ENCODE measurements around the gene PRKACA.

Gene PRKACA

DNA sequence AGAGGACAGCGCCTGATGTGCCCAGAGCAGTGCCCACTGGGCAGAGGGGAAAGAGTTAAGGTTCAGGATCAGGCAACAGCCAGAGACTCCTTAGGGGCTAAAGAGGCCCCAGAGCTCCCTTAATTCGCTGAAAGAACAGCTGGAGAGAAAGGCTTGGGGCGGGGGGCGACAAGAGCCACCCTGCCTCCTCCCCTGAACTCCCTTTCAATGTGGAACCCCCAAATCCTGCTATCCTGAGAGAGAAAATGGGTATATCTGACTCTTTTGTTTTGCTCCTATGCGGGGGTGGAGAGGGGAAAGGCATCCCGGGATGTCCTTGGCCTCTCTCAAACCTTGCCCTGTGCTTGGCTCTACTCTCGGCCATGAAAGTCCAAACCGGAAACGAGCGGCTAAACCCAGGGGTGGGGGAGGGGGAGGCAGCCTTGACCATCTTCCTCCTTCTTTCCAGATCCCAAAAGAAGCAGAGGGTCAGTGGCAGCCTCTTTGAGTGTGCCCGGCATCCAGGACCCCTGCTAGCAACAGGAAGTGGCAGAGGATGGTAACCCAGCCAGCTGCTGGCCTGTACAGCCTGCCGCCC lies 4.7 kb downstream of the PRKACA start:
- DNase-seq (ENCODE audit: insufficient read length) (no peak), FAIRE-seq (no peak)

DNA sequence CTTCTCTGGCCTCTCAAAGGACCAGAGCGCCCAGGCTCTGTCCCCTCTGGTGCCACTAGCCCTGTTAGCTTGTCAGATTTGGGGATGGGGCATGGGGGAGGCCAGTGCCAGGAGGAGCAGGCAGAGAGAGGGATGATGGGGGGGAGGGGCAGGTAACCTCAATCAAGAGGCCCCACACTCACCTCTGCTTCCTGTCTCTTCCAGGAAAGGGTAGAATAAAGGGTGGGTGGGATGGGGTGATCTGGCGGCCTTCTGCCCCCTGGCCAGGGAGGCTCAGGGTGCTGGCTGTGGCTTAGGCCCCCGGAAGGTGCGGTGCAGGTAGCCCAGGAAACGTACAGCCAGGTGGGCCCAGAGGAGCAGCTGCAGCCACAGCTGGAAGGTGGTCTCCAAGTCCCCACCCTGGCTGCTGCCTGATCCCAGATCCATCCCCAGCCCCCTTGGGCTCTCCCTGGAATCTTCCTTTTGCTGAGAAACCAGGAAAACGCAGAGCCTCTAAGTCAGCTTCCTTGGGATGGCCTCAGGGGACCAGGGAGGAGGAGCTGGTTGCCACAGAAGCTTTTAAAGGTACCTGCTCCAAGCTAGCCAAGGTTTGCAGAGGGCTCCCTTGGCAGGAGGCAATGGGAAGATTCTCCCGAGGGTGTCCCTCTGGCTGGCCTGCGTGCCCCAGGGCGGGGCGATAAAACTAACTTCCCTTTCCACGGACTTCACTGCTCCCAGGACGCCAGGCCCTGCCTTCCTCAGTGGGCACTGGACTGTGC lies 5.3 kb downstream of the PRKACA start:
- no peak for TF ChIP-seq TAF1 (IDR thresholded peaks at IDR 0.05; ENCODE audit: borderline replicate concordance, low read depth, low read length)
- no peak for TF ChIP-seq POLR2A (IDR thresholded peaks at IDR 0.05; ENCODE audit: low read depth, low read length)
- TF ChIP-seq POLR2AphosphoS5 (IDR thresholded peaks at IDR 0.05; ENCODE audit: low read depth, low read length): no peak
- FAIRE-seq (no peak), DNase-seq (ENCODE audit: insufficient read length) (no peak)

More for the DNA sequence above, 4.7 kb downstream of the PRKACA start:
- TF ChIP-seq TAF1 (IDR thresholded peaks at IDR 0.05; ENCODE audit: borderline replicate concordance, low read depth, low read length): no peak
- TF ChIP-seq POLR2AphosphoS5 (IDR thresholded peaks at IDR 0.05; ENCODE audit: low read depth, low read length): no peak
- no peak for TF ChIP-seq POLR2A (IDR thresholded peaks at IDR 0.05; ENCODE audit: low read depth, low read length)

DNA sequence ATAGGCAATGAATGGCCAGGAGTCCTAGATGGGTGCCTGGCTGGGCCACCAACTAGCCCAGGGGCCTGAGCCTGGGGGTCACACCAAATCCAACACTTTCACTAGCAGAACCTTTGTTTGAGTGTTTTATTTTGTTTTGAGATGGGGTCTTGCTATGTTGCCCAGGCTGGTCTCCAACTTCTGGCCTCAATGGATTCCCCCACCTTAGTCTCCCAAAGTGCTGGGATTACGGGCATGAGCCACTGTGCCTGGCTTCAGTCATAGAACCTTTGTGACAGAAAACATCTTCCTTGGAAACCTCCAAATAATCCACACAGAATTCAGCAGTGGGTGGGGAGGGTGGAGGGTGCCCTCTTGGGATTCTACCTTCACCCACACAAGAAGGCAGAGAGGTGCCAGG lies 6.1 kb downstream of the PRKACA start:
- no peak for FAIRE-seq
- DNase-seq (ENCODE audit: insufficient read length): no peak
- no peak for TF ChIP-seq TAF1 (IDR thresholded peaks at IDR 0.05; ENCODE audit: borderline replicate concordance, low read depth, low read length)
- no peak for TF ChIP-seq POLR2A (IDR thresholded peaks at IDR 0.05; ENCODE audit: low read depth, low read length)
- no peak for TF ChIP-seq POLR2AphosphoS5 (IDR thresholded peaks at IDR 0.05; ENCODE audit: low read depth, low read length)

DNA sequence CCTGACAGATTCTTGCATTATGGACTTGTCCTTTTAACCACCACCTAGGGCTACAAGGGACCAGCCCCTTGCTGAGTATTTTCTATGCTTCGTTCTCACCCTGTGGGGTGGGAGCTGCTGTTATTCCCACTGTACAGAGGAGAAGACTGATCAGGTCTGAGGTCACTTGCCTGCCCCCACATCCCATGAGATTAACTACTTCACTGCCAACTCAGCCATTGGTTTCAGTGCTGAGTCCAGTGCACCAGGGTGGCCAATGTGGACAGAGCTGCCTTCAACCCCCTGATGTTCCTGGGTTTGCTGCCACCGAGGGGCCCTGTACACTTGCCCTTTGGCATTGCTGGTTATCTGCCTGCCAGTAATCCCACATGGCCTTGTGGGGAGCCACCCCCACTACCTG lies 6.9 kb downstream of the PRKACA start:
- FAIRE-seq: no peak

DNA sequence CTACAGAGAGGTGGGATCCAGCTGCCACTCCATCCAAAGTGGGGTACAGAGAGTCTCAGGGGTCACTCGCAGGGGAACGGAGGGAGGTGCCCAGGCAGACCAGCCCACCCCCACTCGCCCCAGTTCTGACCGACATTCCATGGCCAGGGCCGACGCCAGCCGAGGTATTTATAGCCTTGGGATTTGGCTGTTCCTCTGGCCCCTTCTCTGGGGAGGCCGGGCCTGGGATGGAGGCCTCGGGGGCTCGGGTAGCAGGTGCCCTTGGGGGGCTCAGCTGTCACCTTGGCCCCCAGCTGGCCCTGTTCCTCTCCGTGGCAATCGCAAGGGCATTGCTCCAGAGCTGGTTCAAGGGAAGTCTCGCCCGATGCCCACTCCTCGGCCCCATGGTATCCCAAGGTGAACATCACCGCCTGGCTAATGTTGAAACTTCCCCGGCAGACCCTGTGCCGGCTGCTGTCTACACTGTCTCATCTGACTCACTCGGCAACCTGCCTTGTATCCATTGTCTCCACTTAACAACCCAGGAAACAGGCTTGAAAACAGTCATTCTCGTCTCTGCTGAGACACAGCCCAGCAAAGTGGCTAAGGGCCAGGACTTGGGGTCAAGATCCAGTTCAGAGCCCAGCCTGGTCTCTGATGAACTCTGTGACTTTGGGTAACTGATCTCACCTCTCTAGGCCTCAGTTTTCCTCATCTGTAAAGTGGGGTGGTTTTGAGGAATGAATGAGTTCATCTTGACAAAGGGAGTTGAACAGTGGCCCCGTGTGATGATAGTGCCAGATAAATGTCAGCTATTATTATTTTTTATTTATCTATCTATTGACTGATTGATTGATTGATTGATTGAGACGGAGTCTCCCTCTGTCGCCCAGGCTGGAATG lies 9.7 kb downstream of the PRKACA start:
- TF ChIP-seq TAF1 (IDR thresholded peaks at IDR 0.05; ENCODE audit: borderline replicate concordance, low read depth, low read length) (no peak), POLR2A (IDR thresholded peaks at IDR 0.05; ENCODE audit: low read depth, low read length) (no peak), POLR2AphosphoS5 (IDR thresholded peaks at IDR 0.05; ENCODE audit: low read depth, low read length) (no peak)
- DNase-seq (ENCODE audit: insufficient read length) (no peak), FAIRE-seq (no peak)

More for the DNA sequence above, 6.9 kb downstream of the PRKACA start:
- DNase-seq (ENCODE audit: insufficient read length): no peak
- no peak for TF ChIP-seq POLR2A (IDR thresholded peaks at IDR 0.05; ENCODE audit: low read depth, low read length)

DNA sequence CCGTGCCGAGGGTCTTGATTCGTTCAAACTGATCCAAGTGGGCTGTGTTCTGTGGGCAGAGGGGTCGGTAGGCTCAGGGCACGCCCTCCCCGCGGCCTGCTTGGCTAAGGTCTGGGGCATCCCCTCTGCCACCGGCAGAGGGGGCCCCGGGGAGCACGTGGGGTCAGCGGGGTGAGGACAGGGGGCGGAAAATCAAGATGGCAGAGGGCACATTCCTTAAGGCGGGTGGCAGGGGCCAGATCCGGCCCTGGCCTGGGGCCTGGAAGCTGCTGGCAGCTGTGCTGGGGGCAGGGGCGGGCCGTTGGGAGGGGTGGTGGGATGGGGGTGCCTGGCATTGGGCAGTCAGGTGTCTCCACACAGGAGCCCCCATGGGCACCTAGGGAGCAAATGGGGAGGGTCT lies 10.7 kb downstream of the PRKACA start:
- DNase-seq (ENCODE audit: insufficient read length): no peak
- FAIRE-seq: no peak
- TF ChIP-seq TAF1 (IDR thresholded peaks at IDR 0.05; ENCODE audit: borderline replicate concordance, low read depth, low read length) (no peak), POLR2AphosphoS5 (IDR thresholded peaks at IDR 0.05; ENCODE audit: low read depth, low read length) (no peak), POLR2A (IDR thresholded peaks at IDR 0.05; ENCODE audit: low read depth, low read length) (no peak)

DNA sequence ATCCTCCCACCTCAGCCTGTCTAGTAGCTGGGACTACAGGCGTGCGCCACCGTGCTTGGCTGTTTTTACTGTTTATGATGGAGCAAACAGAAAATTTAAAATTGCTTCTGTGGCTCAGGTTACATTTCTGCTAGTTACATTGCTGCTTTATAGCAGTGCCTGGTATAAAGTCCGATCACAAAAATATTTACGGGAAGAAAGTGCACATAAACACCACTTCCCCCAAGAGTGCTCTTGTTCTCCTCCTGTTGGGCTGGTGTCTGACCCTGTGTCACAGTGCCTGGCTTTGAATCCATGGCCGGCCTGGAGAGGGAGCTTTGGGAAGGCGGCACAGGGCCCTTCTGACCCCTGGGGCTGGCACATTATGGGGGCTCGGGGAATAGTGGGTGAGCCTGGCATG lies 11.9 kb downstream of the PRKACA start:
- FAIRE-seq (no peak), DNase-seq (ENCODE audit: insufficient read length) (no peak)
- TF ChIP-seq POLR2AphosphoS5 (IDR thresholded peaks at IDR 0.05; ENCODE audit: low read depth, low read length) (no peak), TAF1 (IDR thresholded peaks at IDR 0.05; ENCODE audit: borderline replicate concordance, low read depth, low read length) (no peak), POLR2A (IDR thresholded peaks at IDR 0.05; ENCODE audit: low read depth, low read length) (no peak)

DNA sequence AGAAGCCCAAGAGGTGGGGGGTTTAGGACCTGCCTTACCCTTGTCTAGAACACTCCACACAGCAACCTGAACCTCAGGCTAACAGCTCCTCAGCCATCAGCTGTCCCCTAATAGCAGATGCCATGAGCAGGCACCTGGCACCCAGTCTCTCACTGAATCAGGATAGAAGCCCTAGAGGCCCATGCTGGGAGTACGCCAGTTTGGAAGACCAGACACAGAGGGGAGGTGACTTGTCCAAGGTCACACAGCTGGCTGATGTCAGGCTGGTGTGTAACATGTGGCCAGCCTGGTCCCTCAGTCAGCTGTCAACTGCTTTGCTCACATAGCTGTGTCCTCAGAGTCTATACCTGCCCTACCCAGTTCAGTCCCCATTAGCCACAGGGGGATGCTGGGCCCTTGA lies 14.3 kb downstream of the PRKACA start:
- DNase-seq (ENCODE audit: insufficient read length) (no peak), FAIRE-seq (no peak)
- TF ChIP-seq POLR2AphosphoS5 (IDR thresholded peaks at IDR 0.05; ENCODE audit: low read depth, low read length): no peak
- no peak for TF ChIP-seq POLR2A (IDR thresholded peaks at IDR 0.05; ENCODE audit: low read depth, low read length)
- no peak for TF ChIP-seq TAF1 (IDR thresholded peaks at IDR 0.05; ENCODE audit: borderline replicate concordance, low read depth, low read length)

DNA sequence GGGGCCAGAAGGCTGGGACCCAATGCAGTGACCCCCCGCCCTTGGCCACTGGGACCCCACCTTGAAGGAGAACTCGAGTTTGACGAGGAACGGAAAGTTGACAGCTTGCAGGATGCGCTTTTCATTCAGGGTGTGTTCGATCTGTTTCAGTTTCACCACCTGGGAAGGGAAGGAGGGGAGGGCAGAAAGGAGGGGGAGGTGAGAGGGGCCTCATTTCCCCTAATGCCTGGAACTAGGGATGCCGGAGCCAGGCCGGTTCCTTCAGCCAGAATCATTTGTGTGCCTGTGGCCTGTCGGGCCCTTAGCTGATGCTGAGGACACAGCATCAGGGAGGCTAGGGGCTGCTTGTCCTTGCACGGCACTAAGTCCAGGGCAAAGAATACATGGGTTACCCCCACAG lies 14.8 kb downstream of the PRKACA start:
- no peak for DNase-seq (ENCODE audit: insufficient read length)
- TF ChIP-seq POLR2AphosphoS5 (IDR thresholded peaks at IDR 0.05; ENCODE audit: low read depth, low read length) (no peak), TAF1 (IDR thresholded peaks at IDR 0.05; ENCODE audit: borderline replicate concordance, low read depth, low read length) (no peak), POLR2A (IDR thresholded peaks at IDR 0.05; ENCODE audit: low read depth, low read length) (no peak)
- FAIRE-seq: no peak

DNA sequence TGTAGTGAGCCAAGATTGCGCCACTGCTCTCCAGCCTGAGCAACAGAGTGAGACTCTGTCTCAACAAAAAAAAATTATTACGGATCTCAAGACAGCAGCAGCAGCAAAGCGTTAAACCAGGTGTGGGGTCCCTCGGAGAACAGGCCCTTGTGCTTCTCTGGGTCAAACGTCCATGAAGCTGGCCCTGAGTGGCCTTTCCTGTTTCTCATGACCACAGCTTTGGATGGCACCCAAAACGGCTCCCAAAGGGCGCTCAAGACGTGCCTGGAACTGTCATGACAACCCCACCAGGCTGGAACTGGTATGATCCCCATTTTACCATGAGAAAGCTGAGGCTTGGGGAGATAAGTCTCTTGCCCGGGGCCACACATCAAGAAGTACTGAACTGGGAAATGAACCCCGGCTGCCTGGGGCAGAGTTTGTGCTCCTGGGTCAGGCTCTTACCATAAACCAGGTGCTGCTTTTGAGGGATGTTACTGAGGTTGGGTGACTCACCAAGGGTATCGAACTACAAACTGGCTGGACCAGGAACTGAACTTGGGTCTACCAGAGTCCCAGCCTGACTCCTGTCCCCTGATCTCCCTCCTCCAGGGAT lies 15.4 kb downstream of the PRKACA start:
- TF ChIP-seq POLR2AphosphoS5 (IDR thresholded peaks at IDR 0.05; ENCODE audit: low read depth, low read length) (no peak), TAF1 (IDR thresholded peaks at IDR 0.05; ENCODE audit: borderline replicate concordance, low read depth, low read length) (no peak), POLR2A (IDR thresholded peaks at IDR 0.05; ENCODE audit: low read depth, low read length) (no peak)

DNA sequence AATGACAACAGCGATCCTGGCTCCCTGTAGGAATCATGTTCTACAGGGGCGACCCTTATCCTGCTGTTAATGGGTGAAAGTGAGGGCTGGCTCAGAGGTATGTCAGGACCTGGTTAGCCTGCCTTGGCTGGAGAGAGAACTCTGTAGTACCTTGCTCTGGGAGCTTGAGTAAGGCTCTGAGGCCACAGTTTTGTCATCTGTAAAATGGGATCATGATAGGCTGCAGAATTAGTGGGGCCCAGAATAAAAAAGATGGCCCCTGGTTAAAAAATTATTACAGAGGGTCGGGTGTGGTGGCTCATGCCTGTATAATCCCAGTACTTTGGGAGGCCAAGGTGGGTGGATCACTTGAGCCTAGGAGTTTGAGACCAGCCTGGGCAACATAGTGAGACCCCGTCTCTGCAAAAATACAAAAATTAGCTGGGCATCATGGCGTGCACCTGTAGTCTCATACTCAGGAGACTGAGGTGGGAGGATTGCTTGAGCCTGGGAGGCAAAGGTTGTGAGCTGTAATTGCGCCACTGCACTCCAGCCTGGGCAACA lies 16.5 kb downstream of the PRKACA start:
- DNase-seq (ENCODE audit: insufficient read length) (no peak), FAIRE-seq (no peak)
- TF ChIP-seq TAF1 (IDR thresholded peaks at IDR 0.05; ENCODE audit: borderline replicate concordance, low read depth, low read length): no peak

More for the DNA sequence above, 15.4 kb downstream of the PRKACA start:
- DNase-seq (ENCODE audit: insufficient read length): no peak
- no peak for FAIRE-seq
